OCI-LY3 (cell line): Measurements from ENCODE around the gene TRPV6.

ENCODE experiments used
- H2AFZ ChIP-seq: fragments of 200-600, 300-600 bp; shearing (Covaris generic); 2 replicates; pipeline ENCODE4 v1.6.0; 2014; ENCODE audit warnings: antibody characterized with exemption, low read depth, low read length
- H3K27ac ChIP-seq: fragments of 200-600, 300-600 bp; sonication (generic); 2 replicates; pipeline ENCODE4 v1.5.1; 2014; ENCODE audit warnings: mild to moderate bottlenecking, low read length, moderate library complexity, mixed read lengths
- H3K27me3 ChIP-seq: fragments of 200-600, 300-600 bp; sonication (generic); 2 replicates; pipeline ENCODE4 v1.6.1; 2014; ENCODE audit warnings: low read depth, low read length, mixed read lengths
- H3K36me3 ChIP-seq: fragments of 200-600, 300-600 bp; sonication (generic); replicated peaks from 2 replicates; pipeline ENCODE3; 2014; ENCODE audit warnings: low read depth, low read length, mixed read lengths
- H3K4me1 ChIP-seq: fragments of 300-600, 200-600 bp; sonication (generic); 2 replicates; pipeline ENCODE4 v1.6.1; 2014; ENCODE audit warnings: low read length, mixed read lengths
- H3K4me2 ChIP-seq: fragments of 200-600, 300-600 bp; sonication (generic); 2 replicates; pipeline ENCODE4 v1.6.1; 2014; ENCODE audit warnings: low read length, mixed read lengths
- H3K4me3 ChIP-seq: fragments of 300-600, 200-600 bp; sonication (generic); 2 replicates; pipeline ENCODE4 v1.5.1; 2014; ENCODE audit warnings: antibody characterized with exemption, mild to moderate bottlenecking, low read length, moderate library complexity
- H3K79me2 ChIP-seq: fragments of 300-600, 200-600 bp; shearing (Covaris generic); 2 replicates; pipeline ENCODE4 v1.6.1; 2014; ENCODE audit warnings: mild to moderate bottlenecking, low read length, mixed read lengths
- H3K9ac ChIP-seq: fragments of 300-600, 200-600 bp; shearing (Covaris generic); 2 replicates; pipeline ENCODE4 v1.6.0; 2014; ENCODE audit warnings: mild to moderate bottlenecking, low read length, moderate library complexity
- H3K9me3 ChIP-seq: fragments of 200-600, 300-600 bp; shearing (Covaris generic); 2 replicates; pipeline ENCODE4 v1.6.1; 2014; ENCODE audit warnings: low read length, mixed read lengths; ENCODE audit not compliant: insufficient read depth
- H4K20me1 ChIP-seq: fragments of 200-600, 300-600 bp; sonication (generic); 2 replicates; pipeline ENCODE4 v1.6.1; 2016; ENCODE audit warnings: low read length, mixed read lengths; ENCODE audit not compliant: insufficient read depth
- CTCF ChIP-seq: fragments of 200-600, 300-600 bp; sonication (generic); IDR thresholded peaks from 2 replicates; pipeline ENCODE4 v1.5.1; 2014; ENCODE audit warnings: antibody characterized with exemption, low read length, low read depth
- EZH2phosphoT487 ChIP-seq: fragments of 200-600 bp; shearing (Covaris generic); IDR thresholded peaks from 2 replicates; pipeline ENCODE4 v1.6.1; 2018; ENCODE audit warnings: antibody characterized with exemption, mixed run types, low read depth

TRPV6 gene

GRCh38 chr7:142932386-142933091 lies 47.0 kb upstream of the TRPV6 start:
- Histone ChIP-seq H3K27ac (no peak overlapping the region), H3K79me2 (no peaks in the 10 kb centered on the region), H3K36me3 (no peaks in the 10 kb centered on the region), H3K4me2 (no peak overlapping the region), H3K4me1 (peaks cover 5% of the 10 kb centered on the region), H3K9me3 (no peaks in the 10 kb centered on the region), H3K27me3 (0 out of 2 replicates have a peak, but pooled peaks cover 4% of the 10 kb centered on the region), H3K4me3 (no peak overlapping the region), H3K9ac (no peak overlapping the region), H4K20me1 (no peaks in the 10 kb centered on the region), H2AFZ (no peak overlapping the region)
- TF ChIP-seq CTCF (no peak), EZH2phosphoT487 (no peak)

GRCh38 chr7:142930126-142930730 lies 44.7 kb upstream of the TRPV6 start:
- TF ChIP-seq CTCF = no peak
- TF ChIP-seq EZH2phosphoT487 = no peak
- H3K9ac ChIP-seq = no peak overlapping the region
- peaks cover 9% of the 10 kb centered on the region; the same call in 1 of the 2 replicates for H3K27me3 ChIP-seq
- peaks cover 12% of the 10 kb centered on the region for H3K4me1 ChIP-seq
- H3K27ac ChIP-seq = no peak overlapping the region
- no peak overlapping the region for H2AFZ ChIP-seq
- no peaks in the 10 kb centered on the region for H3K36me3 ChIP-seq
- H3K4me2 ChIP-seq = no peak overlapping the region
- no peaks in the 10 kb centered on the region for H4K20me1 ChIP-seq
- no peaks in the 10 kb centered on the region for H3K9me3 ChIP-seq
- no peaks in the 10 kb centered on the region for H3K79me2 ChIP-seq
- no peak overlapping the region for H3K4me3 ChIP-seq

GRCh38 chr7:142927949-142928348 lies 42.4 kb upstream of the TRPV6 start:
- no peaks in the 10 kb centered on the region for H4K20me1 ChIP-seq
- H3K27ac ChIP-seq = no peak overlapping the region
- H3K4me1 ChIP-seq = peaks cover 12% of the 10 kb centered on the region
- no peak overlapping the region for H3K9ac ChIP-seq
- no peaks in the 10 kb centered on the region for H3K79me2 ChIP-seq
- peak overlapping the region; percentile 11 for H3K4me2 ChIP-seq
- TF ChIP-seq EZH2phosphoT487 = no peak
- no peak for TF ChIP-seq CTCF
- no peaks in the 10 kb centered on the region for H3K9me3 ChIP-seq
- peaks cover 5% of the 10 kb centered on the region; the same call in 1 of the 2 replicates for H3K27me3 ChIP-seq
- no peak overlapping the region for H3K4me3 ChIP-seq
- H3K36me3 ChIP-seq = no peaks in the 10 kb centered on the region
- no peak overlapping the region for H2AFZ ChIP-seq

GRCh38 chr7:142927085-142927745 lies 41.7 kb upstream of the TRPV6 start:
- Histone ChIP-seq H3K4me1 (peaks cover 12% of the 10 kb centered on the region), H3K4me2 (peak overlapping the region; percentile 11), H3K27me3 (peaks cover 5% of the 10 kb centered on the region; the same call in 1 of the 2 replicates), H3K9ac (no peak overlapping the region), H3K79me2 (no peaks in the 10 kb centered on the region), H2AFZ (peak overlapping the region; percentile 56; the same call in 1 of the 2 replicates), H3K9me3 (no peaks in the 10 kb centered on the region), H3K36me3 (no peaks in the 10 kb centered on the region), H3K4me3 (no peak overlapping the region), H3K27ac (no peak overlapping the region), H4K20me1 (no peaks in the 10 kb centered on the region)
- TF ChIP-seq EZH2phosphoT487 = no peak
- TF ChIP-seq CTCF = no peak
